Lower leg skin (tissue), 3 donors: ENCODE data around the gene LKAAEAR1.

ENCODE experiments used
- CTCF ChIP-seq, 3 donors: fragments of 450-650 bp; IDR thresholded peaks; one replicate each; pipeline ENCODE4 v1.5.1; 2016; ENCODE audit warnings: antibody characterized with exemption in 3 of 3, mild to moderate bottlenecking in 3 of 3, moderate library complexity in 2 of 3
- POLR2A ChIP-seq, 2 donors: fragments of 450-650 bp; IDR thresholded peaks; one replicate each; pipeline ENCODE4 v1.6.1; 2016 to 2017; ENCODE audit warnings: antibody characterized with exemption in 2 of 2, mild to moderate bottlenecking in 1 of 2, moderate library complexity in 1 of 2

- TF ChIP-seq CTCF (IDR thresholded peaks at IDR 0.05) = no peak
- no peak for TF ChIP-seq POLR2A (IDR thresholded peaks at IDR 0.05)
Observed at GRCh38 chr20:64073476-64074183, 10.6 kb downstream of the LKAAEAR1 start.
